Lower leg skin (tissue), 3 donors: Measurements from ENCODE around the gene PDE4DIP.
"Not testable (repeated sequence)": the region's sequence is repeated elsewhere in the genome, so short reads cannot be mapped to it uniquely, and the experiment has no call there.

Experiments
- POLR2A ChIP-seq, 2 donors: fragments of 450-650 bp; IDR thresholded peaks; one replicate each; pipeline ENCODE4 v1.6.1; 2016 to 2017; ENCODE audit warnings: antibody characterized with exemption in 2 of 2, mild to moderate bottlenecking in 1 of 2, moderate library complexity in 1 of 2
- TF ChIP-seq, protein P1 (sequence below), 3 donors: fragments of 450-650 bp; IDR thresholded peaks; one replicate each; pipeline ENCODE4 v1.5.1; 2016; ENCODE audit warnings: antibody characterized with exemption in 3 of 3, mild to moderate bottlenecking in 3 of 3, moderate library complexity in 2 of 3

- TF ChIP-seq, protein P1, sequence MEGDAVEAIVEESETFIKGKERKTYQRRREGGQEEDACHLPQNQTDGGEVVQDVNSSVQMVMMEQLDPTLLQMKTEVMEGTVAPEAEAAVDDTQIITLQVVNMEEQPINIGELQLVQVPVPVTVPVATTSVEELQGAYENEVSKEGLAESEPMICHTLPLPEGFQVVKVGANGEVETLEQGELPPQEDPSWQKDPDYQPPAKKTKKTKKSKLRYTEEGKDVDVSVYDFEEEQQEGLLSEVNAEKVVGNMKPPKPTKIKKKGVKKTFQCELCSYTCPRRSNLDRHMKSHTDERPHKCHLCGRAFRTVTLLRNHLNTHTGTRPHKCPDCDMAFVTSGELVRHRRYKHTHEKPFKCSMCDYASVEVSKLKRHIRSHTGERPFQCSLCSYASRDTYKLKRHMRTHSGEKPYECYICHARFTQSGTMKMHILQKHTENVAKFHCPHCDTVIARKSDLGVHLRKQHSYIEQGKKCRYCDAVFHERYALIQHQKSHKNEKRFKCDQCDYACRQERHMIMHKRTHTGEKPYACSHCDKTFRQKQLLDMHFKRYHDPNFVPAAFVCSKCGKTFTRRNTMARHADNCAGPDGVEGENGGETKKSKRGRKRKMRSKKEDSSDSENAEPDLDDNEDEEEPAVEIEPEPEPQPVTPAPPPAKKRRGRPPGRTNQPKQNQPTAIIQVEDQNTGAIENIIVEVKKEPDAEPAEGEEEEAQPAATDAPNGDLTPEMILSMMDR (IDR thresholded peaks at IDR 0.05), result not testable (repeated sequence)
- TF ChIP-seq POLR2A (IDR thresholded peaks at IDR 0.05), result not testable (repeated sequence)
Observed at GRCh38 chr1:148900026-148900425, 55.8 kb downstream of the PDE4DIP start.
